GM23338 (cell line): Measurements from ENCODE around the gene IL17REL. TPM values are rescaled to one million over a fixed set of nuclear protein-coding genes. Genes with fewer than 3 reads are reported as not detected.

Source experiments
- ATAC-seq: fragments of 200-7000 bp; cut with Tn5 transposase; 3 replicates; pipeline ENCODE4 v1.9.1; 2020
- DNase-seq: peaks from one replicate; pipeline ENCODE4 v3.0.0-alpha.2; 2015; ENCODE audit warnings: low spot score
- H2AFZ ChIP-seq: fragments of 200-600 bp; sonication (generic); 2 replicates; pipeline ENCODE4 v1.8.0; 2016; ENCODE audit warnings: antibody characterized with exemption, mild to moderate bottlenecking, moderate library complexity
- H3F3A ChIP-seq: fragments of 200-600 bp; sonication (generic); replicated peaks from 2 replicates; pipeline ENCODE4 v1.8.0; 2017; ENCODE audit warnings: antibody characterized with exemption, mixed run types, low read depth
- H3K27ac ChIP-seq: fragments of 200-600 bp; sonication (generic); 2 replicates; pipeline ENCODE4 v1.6.1; 2016; ENCODE audit warnings: low read depth
- H3K27me3 ChIP-seq: fragments of 200-600 bp; sonication (generic); 2 replicates; pipeline ENCODE4 v1.8.0; 2016; ENCODE audit warnings: mild to moderate bottlenecking, mixed run types, moderate library complexity; ENCODE audit not compliant: insufficient read depth
- H3K36me3 ChIP-seq: fragments of 200-600 bp; sonication (generic); 2 replicates; pipeline ENCODE4 v1.8.0; 2016; ENCODE audit warnings: mild to moderate bottlenecking; ENCODE audit not compliant: insufficient read depth
- H3K4me1 ChIP-seq: fragments of 200-600 bp; sonication (generic); 2 replicates; pipeline ENCODE4 v1.8.0; 2016; ENCODE audit warnings: mild to moderate bottlenecking, moderate library complexity; ENCODE audit not compliant: insufficient read depth
- H3K4me2 ChIP-seq: fragments of 200-600 bp; sonication (generic); 2 replicates; pipeline ENCODE4 v1.7.1; 2017; ENCODE audit warnings: mixed run types
- H3K4me3 ChIP-seq: fragments of 200-600 bp; sonication (generic); 2 replicates; pipeline ENCODE4 v1.6.1; 2016; ENCODE audit warnings: mixed run types
- H3K79me2 ChIP-seq: fragments of 200-600 bp; sonication (generic); replicated peaks from 2 replicates; pipeline ENCODE4 v1.8.0; 2017; ENCODE audit warnings: mild to moderate bottlenecking; ENCODE audit not compliant: insufficient read depth
- H3K9me2 ChIP-seq: fragments of 200-600 bp; sonication (generic); 2 replicates; pipeline ENCODE4 v1.8.0; 2017; ENCODE audit not compliant: insufficient read depth
- H4K20me1 ChIP-seq: fragments of 200-600 bp; sonication (generic); replicated peaks from 2 replicates; pipeline ENCODE4 v1.8.0; 2017; ENCODE audit warnings: mild to moderate bottlenecking; ENCODE audit not compliant: insufficient read depth
- H3K27ac Mint-ChIP-seq: 2 replicates; pipeline ENCODE4 v1.8.0; 2020; ENCODE audit warnings: inconsistent platforms, mild to moderate bottlenecking, moderate library complexity, mixed read lengths
- H3K27me3 Mint-ChIP-seq: 3 replicates; pipeline ENCODE4 v1.8.0; 2022; ENCODE audit warnings: low read depth, mild to moderate bottlenecking, moderate library complexity, mixed read lengths, inconsistent platforms; ENCODE audit not compliant: insufficient read depth, poor library complexity
- H3K36me3 Mint-ChIP-seq: 3 replicates; pipeline ENCODE4 v1.8.0; 2021; ENCODE audit warnings: low read depth, mild to moderate bottlenecking, inconsistent platforms, moderate library complexity, mixed read lengths
- H3K4me1 Mint-ChIP-seq: 3 replicates; pipeline ENCODE4 v1.8.0; 2020; ENCODE audit warnings: mild to moderate bottlenecking, inconsistent platforms, mixed read lengths
- H3K4me3 Mint-ChIP-seq: 3 replicates; pipeline ENCODE4 v1.8.0; 2021; ENCODE audit warnings: moderate library complexity, mild to moderate bottlenecking, inconsistent platforms, mixed read lengths
- H3K9me3 Mint-ChIP-seq: 3 replicates; pipeline ENCODE4 v1.8.0; 2020; ENCODE audit warnings: moderate library complexity, mild to moderate bottlenecking, inconsistent platforms, mixed read lengths
- CTCF ChIP-seq, 2 experiments: fragments of 200-600 bp in 1 of 2; sonication (generic) in 1 of 2; conservative IDR thresholded peaks; 2 replicates each; pipeline versions ENCODE4 v1.5.1 to v1.6.1; 2016 to 2017; ENCODE audit warnings: antibody characterized with exemption in 2 of 2, low read depth in 2 of 2, mild to moderate bottlenecking in 2 of 2, moderate library complexity in 1 of 2
- JUNB ChIP-seq: IDR thresholded peaks from one replicate; pipeline ENCODE4 v1.6.1; 2016; ENCODE audit warnings: antibody characterized with exemption; ENCODE audit not compliant: unreplicated experiment
- POLR2AphosphoS5 ChIP-seq: IDR thresholded peaks from 2 replicates; pipeline ENCODE4 v1.6.1; 2016; ENCODE audit warnings: antibody characterized with exemption, low read depth
- REST ChIP-seq: IDR thresholded peaks from one replicate; pipeline ENCODE4 v1.6.1; 2018; ENCODE audit warnings: antibody characterized with exemption; ENCODE audit not compliant: unreplicated experiment
- STAT1 ChIP-seq: IDR thresholded peaks from one replicate; pipeline ENCODE4 v1.6.1; 2016; ENCODE audit warnings: antibody characterized with exemption; ENCODE audit not compliant: unreplicated experiment
- ZNF331 ChIP-seq: fragments of 250-450 bp; sonication (Bioruptor Pico); IDR thresholded peaks from 2 replicates; pipeline ENCODE4 v1.5.0; 2020; ENCODE audit warnings: low read depth, mild to moderate bottlenecking, moderate library complexity
- polyA plus RNA-seq: library from polyadenylated mRNA; unstranded; fragments of >200 nt; fragmentation: Nextera tagmentation; extraction: Ambion mirVana; gene quantifications from 2 replicates; pipeline ENCODE4 v1.2.1, GENCODE V29; 2016
- total RNA-seq: library from RNA; depleted of rRNA; stranded (reverse); fragments of >200 nt; shearing (Covaris generic); gene quantifications from 2 replicates; pipeline ENCODE4 v1.2.3, GENCODE V29; 2014

The IL17REL gene
- total and polyA plus RNA-seq, 2 experiments from 2014 or later = 0.31 TPM; not detected in 1

- no peak for TF ChIP-seq JUNB
- TF ChIP-seq STAT1 = no peak
- TF ChIP-seq ZNF331 (CRISPR knock-in tag) = no peak
Measured at GRCh38 chr22:50061824-50062355, 49.3 kb upstream of the IL17REL start (continued).

- Histone ChIP-seq H3F3A (0 out of 2 replicates have a peak, but pooled peaks cover 3% of the 10 kb centered on the region), H3K36me3 (no peaks in the 10 kb centered on the region), H3K79me2 (no peaks in the 10 kb centered on the region), H3K4me1 (peaks cover 5% of the 10 kb centered on the region), H2AFZ (no peak overlapping the region), H3K9me2 (no peaks in the 10 kb centered on the region), H3K27ac (no peak overlapping the region), H4K20me1 (no peaks in the 10 kb centered on the region), H3K4me2 (no peak overlapping the region), H3K4me3 (no peak overlapping the region), H3K27me3 (peaks cover 17% of the 10 kb centered on the region)
- Mint-ChIP-seq H3K27me3 (peaks cover 14% of the 10 kb centered on the region), H3K27ac (no peak overlapping the region), H3K36me3 (no peaks in the 10 kb centered on the region), H3K9me3 (no peaks in the 10 kb centered on the region), H3K4me1 (peaks cover 11% of the 10 kb centered on the region), H3K4me3 (no peak overlapping the region)
- TF ChIP-seq STAT1 (no peak), POLR2AphosphoS5 (no peak)
- DNase-seq (no peak), ATAC-seq (no peak)
Measured at GRCh38 chr22:50061141-50061823, 48.7 kb upstream of the IL17REL start.

- H3K4me2 ChIP-seq = no peak overlapping the region
- no peaks in the 10 kb centered on the region for H3K36me3 Mint-ChIP-seq
- no peaks in the 10 kb centered on the region for H3K9me2 ChIP-seq
- no peaks in the 10 kb centered on the region for H3K9me3 Mint-ChIP-seq
- H3K27me3 ChIP-seq = peaks cover 17% of the 10 kb centered on the region
- no peak overlapping the region for H3K27ac ChIP-seq
- H3K4me1 ChIP-seq = peaks cover 5% of the 10 kb centered on the region
- DNase-seq (peak; percentile 47), ATAC-seq (peak; percentile 20)
- TF ChIP-seq REST (no peak), CTCF (conservative IDR thresholded peaks at IDR 0.05; ENCODE audit: low read depth in 2 of 2) (peak in 1 of 2 experiments; percentile 37; a peak in 3 of 4 replicates)
- H3K27ac Mint-ChIP-seq = no peak overlapping the region
- H2AFZ ChIP-seq = no peak overlapping the region; the same call in 1 of the 2 replicates
- H3K4me3 Mint-ChIP-seq = no peak overlapping the region
- H3K36me3 ChIP-seq = no peaks in the 10 kb centered on the region
- no peaks in the 10 kb centered on the region for H3K79me2 ChIP-seq
- no peak overlapping the region for H3K4me3 ChIP-seq
- H3F3A ChIP-seq = 0 out of 2 replicates have a peak, but pooled peaks cover 3% of the 10 kb centered on the region
- H3K27me3 Mint-ChIP-seq = peaks cover 17% of the 10 kb centered on the region
- H4K20me1 ChIP-seq = no peaks in the 10 kb centered on the region
- peaks cover 11% of the 10 kb centered on the region for H3K4me1 Mint-ChIP-seq
Measured at GRCh38 chr22:50060441-50061140, 48.0 kb upstream of the IL17REL start.
